Esophagus muscularis mucosa (tissue), 4 donors: ENCODE results near the gene S100A6.

Source experiments
- CTCF ChIP-seq, 3 experiments: fragments of 200-600 bp in 2 of 3; fragments of 450-650 bp in 1 of 3; sonication (generic) in 2 of 3; IDR thresholded peaks; one replicate each; pipeline ENCODE4 v1.5.1; 2017 to 2019; ENCODE audit warnings: antibody characterized with exemption in 3 of 3, mild to moderate bottlenecking in 2 of 3, moderate library complexity in 1 of 3
- EP300 ChIP-seq: sonication (generic); formaldehyde crosslinking; IDR thresholded peaks from one replicate; pipeline ENCODE4 v1.6.1; 2017; ENCODE audit warnings: antibody characterized with exemption
- POLR2A ChIP-seq: fragments of 450-650 bp; IDR thresholded peaks from one replicate; pipeline ENCODE4 v1.6.1; 2017; ENCODE audit warnings: antibody characterized with exemption, moderate library complexity, mild to moderate bottlenecking, low read depth
- POLR2AphosphoS5 ChIP-seq, 2 donors: sonication (generic); formaldehyde crosslinking; IDR thresholded peaks; one replicate each; pipeline ENCODE4 v1.6.1; 2017; ENCODE audit warnings: antibody characterized with exemption in 2 of 2

- TF ChIP-seq CTCF (IDR thresholded peaks at IDR 0.05): no peak
- no peak for TF ChIP-seq POLR2A
- TF ChIP-seq POLR2AphosphoS5 (IDR thresholded peaks at IDR 0.05): peak; percentile 88 to 97
- no peak for TF ChIP-seq EP300
Observed at GRCh38 chr1:153536012-153536670, 350 bp upstream of the S100A6 start.
